ENCODE data around the gene JARID2. TPM values are rescaled to one million over a fixed set of nuclear protein-coding genes. Genes with fewer than 3 reads are reported as not detected.

The JARID2 gene
- total and polyA plus RNA-seq, 2 of the 13 experiments (the other 11 are each of a cell fraction or from before 2014, with no cell fraction given) = 7.5 to 10.3 TPM

GRCh38 chr6:15505463-15505918 is 259.6 kb downstream of the JARID2 start (continued):
- TF ChIP-seq SPEN (CRISPR knock-in tag; IDR thresholded peaks at IDR 0.05; ENCODE audit: low read depth) (0 out of 2 replicates have a peak, but pooled peaks have one; percentile 45), ZNF572 (CRISPR knock-in tag; IDR thresholded peaks at IDR 0.05) (0 out of 2 replicates have a peak, but pooled peaks have one; percentile 53), AKAP8 (CRISPR knock-in tag; IDR thresholded peaks at IDR 0.05) (peak; percentile 72; the same call in 1 of the 2 replicates), ZMYM4 (CRISPR knock-in tag; IDR thresholded peaks at IDR 0.05) (0 out of 2 replicates have a peak, but pooled peaks have one; percentile 10), ZNF687 (CRISPR knock-in tag; IDR thresholded peaks at IDR 0.05) (peak; percentile 29; the same call in 1 of the 2 replicates), CAMTA2 (CRISPR knock-in tag; IDR thresholded peaks at IDR 0.05; ENCODE audit: borderline replicate concordance) (no peak), TGIF2 (CRISPR knock-in tag; IDR thresholded peaks at IDR 0.05) (0 out of 2 replicates have a peak, but pooled peaks have one; percentile 3), ZNF441 (CRISPR knock-in tag; IDR thresholded peaks at IDR 0.05; ENCODE audit: borderline replicate concordance) (no peak), MTA1 (CRISPR knock-in tag; IDR thresholded peaks at IDR 0.05; ENCODE audit: borderline replicate concordance) (0 out of 2 replicates have a peak, but pooled peaks have one; percentile 38), MYPOP (CRISPR knock-in tag; IDR thresholded peaks at IDR 0.05) (0 out of 2 replicates have a peak, but pooled peaks have one; percentile 20)
- TF ChIP-seq, protein P1, sequence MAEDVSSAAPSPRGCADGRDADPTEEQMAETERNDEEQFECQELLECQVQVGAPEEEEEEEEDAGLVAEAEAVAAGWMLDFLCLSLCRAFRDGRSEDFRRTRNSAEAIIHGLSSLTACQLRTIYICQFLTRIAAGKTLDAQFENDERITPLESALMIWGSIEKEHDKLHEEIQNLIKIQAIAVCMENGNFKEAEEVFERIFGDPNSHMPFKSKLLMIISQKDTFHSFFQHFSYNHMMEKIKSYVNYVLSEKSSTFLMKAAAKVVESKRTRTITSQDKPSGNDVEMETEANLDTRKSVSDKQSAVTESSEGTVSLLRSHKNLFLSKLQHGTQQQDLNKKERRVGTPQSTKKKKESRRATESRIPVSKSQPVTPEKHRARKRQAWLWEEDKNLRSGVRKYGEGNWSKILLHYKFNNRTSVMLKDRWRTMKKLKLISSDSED (CRISPR knock-in tag; IDR thresholded peaks at IDR 0.05) = no peak
- TF ChIP-seq, protein P2, sequence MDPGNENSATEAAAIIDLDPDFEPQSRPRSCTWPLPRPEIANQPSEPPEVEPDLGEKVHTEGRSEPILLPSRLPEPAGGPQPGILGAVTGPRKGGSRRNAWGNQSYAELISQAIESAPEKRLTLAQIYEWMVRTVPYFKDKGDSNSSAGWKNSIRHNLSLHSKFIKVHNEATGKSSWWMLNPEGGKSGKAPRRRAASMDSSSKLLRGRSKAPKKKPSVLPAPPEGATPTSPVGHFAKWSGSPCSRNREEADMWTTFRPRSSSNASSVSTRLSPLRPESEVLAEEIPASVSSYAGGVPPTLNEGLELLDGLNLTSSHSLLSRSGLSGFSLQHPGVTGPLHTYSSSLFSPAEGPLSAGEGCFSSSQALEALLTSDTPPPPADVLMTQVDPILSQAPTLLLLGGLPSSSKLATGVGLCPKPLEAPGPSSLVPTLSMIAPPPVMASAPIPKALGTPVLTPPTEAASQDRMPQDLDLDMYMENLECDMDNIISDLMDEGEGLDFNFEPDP (CRISPR knock-in tag; conservative IDR thresholded peaks at IDR 0.05) = 0 out of 2 replicates have a peak, but pooled peaks have one; percentile 41

Measured in HepG2 (cell line).